ENCODE measurements around the gene ME2. TPM values are rescaled to one million over a fixed set of nuclear protein-coding genes. Genes with fewer than 3 reads are reported as not detected.

ME2 gene
- total and polyA plus RNA-seq, 2 donors (not counting 3 experiments of a cell fraction or from before 2014, with no cell fraction given) = 28.6 to 42.4 TPM

DNA sequence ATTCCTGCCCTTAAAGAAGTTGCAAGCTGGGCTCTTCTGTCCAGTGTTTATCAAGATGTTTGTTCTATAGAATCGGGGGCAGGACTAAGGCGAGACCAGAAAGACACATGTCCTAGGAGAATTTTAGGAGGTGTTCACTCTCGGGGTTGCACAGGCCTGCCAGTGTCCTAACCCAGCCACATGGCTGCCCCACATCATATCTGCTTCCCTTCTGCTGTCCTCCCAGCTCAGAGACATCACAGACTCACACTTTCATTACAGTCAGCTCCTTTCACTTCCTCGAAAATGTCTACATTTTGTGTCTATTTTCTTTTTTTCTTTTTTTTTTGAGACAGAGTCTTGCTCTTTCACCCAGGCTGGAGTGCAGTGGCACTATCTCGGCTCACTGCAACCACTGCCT lies 48.4 kb upstream of the ME2 start:
- Histone ChIP-seq H3K79me2 (ENCODE audit: control insufficient read depth, insufficient read depth, low read length) (no peaks in the 10 kb centered on the region), H3K27me3 (ENCODE audit: control insufficient read depth in 2 of 2, insufficient read depth in 2 of 2, low read length in 2 of 2) (peaks cover 0 to 3% of the 10 kb centered on the region in 2 experiments), H3K4me2 (ENCODE audit: insufficient read depth, low read length) (no peak overlapping the region), H4K20me1 (replicated peaks; ENCODE audit: control insufficient read depth, extremely low read depth, insufficient read depth, low read length) (no peaks in the 10 kb centered on the region), H3K36me3 (ENCODE audit: control insufficient read depth in 2 of 2, extremely low read depth in 1 of 2, insufficient read depth in 2 of 2, low read length in 2 of 2) (no peaks in the 10 kb centered on the region), H3K27ac (ENCODE audit: insufficient read depth, low read depth, low read length) (no peak overlapping the region), H3K9me3 (replicated peaks; ENCODE audit: control insufficient read depth, insufficient read depth, low read length) (no peaks in the 10 kb centered on the region), H3K4me1 (ENCODE audit: control insufficient read depth, extremely low read depth, insufficient read depth, low read length) (no peaks in the 10 kb centered on the region), H2AFZ (ENCODE audit: low read depth, low read length) (no peak overlapping the region), H3K9ac (replicated peaks; ENCODE audit: extremely low read depth, insufficient read depth, low read length) (no peak overlapping the region), H3K4me3 (replicated peaks in 1 of 3; ENCODE audit: insufficient read depth in 1 of 3, low read depth in 1 of 3, low read length in 3 of 3) (no peak overlapping the region), H3K9me1 (replicated peaks; ENCODE audit: control insufficient read depth, extremely low read depth, insufficient read depth, low read length) (no peaks in the 10 kb centered on the region)
- ChIA-PET CTCF (interaction anchor here (0.6 kb wide), 1 partner anchor 9 kb away, joined by 3 read pairs; no protein-coding TSS in a partner anchor), POLR2A (no interaction called here)
- FAIRE-seq = no peak
- DNase-seq (ENCODE audit: low read depth, low spot score) = no peak
- BruUV-seq (replicated peaks) = no TSS peak
- TF ChIP-seq POLR2AphosphoS5 (IDR thresholded peaks at IDR 0.05; ENCODE audit: insufficient read depth, low read depth, low read length) (no peak), EZH2 (IDR thresholded peaks at IDR 0.05; ENCODE audit: borderline replicate concordance, low read depth, low read length, severe bottlenecking) (no peak), JUN (IDR thresholded peaks at IDR 0.05; ENCODE audit: borderline replicate concordance, insufficient read depth, insufficient read length, low read depth) (no peak), GATA2 (IDR thresholded peaks at IDR 0.05; ENCODE audit: insufficient read depth, insufficient read length, low read depth, low read length) (no peak), FOS (IDR thresholded peaks at IDR 0.05; ENCODE audit: borderline replicate concordance, insufficient read depth, low read length) (no peak)
- TF ChIP-seq, protein P1, sequence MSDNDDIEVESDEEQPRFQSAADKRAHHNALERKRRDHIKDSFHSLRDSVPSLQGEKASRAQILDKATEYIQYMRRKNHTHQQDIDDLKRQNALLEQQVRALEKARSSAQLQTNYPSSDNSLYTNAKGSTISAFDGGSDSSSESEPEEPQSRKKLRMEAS (IDR thresholded peaks at IDR 0.05; ENCODE audit: insufficient read depth, insufficient read length) = no peak
- intact Hi-C loops (cut with micrococcal nuclease) (no loop called here), dilution Hi-C loops (cut with MboI; ENCODE audit: extremely low pct_ligation_motif_present, low sequenced_read_pairs) (no loop called here)

- no TSS peak for BruUV-seq (replicated peaks)
- Histone ChIP-seq H3K9me1 (replicated peaks; ENCODE audit: control insufficient read depth, extremely low read depth, insufficient read depth, low read length) (no peaks in the 10 kb centered on the region), H2AFZ (ENCODE audit: low read depth, low read length) (no peak overlapping the region), H3K36me3 (ENCODE audit: control insufficient read depth in 2 of 2, extremely low read depth in 1 of 2, insufficient read depth in 2 of 2, low read length in 2 of 2) (no peaks in the 10 kb centered on the region), H3K27me3 (ENCODE audit: control insufficient read depth in 2 of 2, insufficient read depth in 2 of 2, low read length in 2 of 2) (peaks cover 0 to 3% of the 10 kb centered on the region in 2 experiments), H3K27ac (ENCODE audit: insufficient read depth, low read depth, low read length) (no peak overlapping the region), H3K79me2 (ENCODE audit: control insufficient read depth, insufficient read depth, low read length) (no peaks in the 10 kb centered on the region), H3K4me2 (ENCODE audit: insufficient read depth, low read length) (no peak overlapping the region), H4K20me1 (replicated peaks; ENCODE audit: control insufficient read depth, extremely low read depth, insufficient read depth, low read length) (no peaks in the 10 kb centered on the region), H3K4me1 (ENCODE audit: control insufficient read depth, extremely low read depth, insufficient read depth, low read length) (peaks cover 7% of the 10 kb centered on the region), H3K4me3 (replicated peaks in 1 of 3; ENCODE audit: insufficient read depth in 1 of 3, low read depth in 1 of 3, low read length in 3 of 3) (no peak overlapping the region), H3K9me3 (replicated peaks; ENCODE audit: control insufficient read depth, insufficient read depth, low read length) (no peaks in the 10 kb centered on the region), H3K9ac (replicated peaks; ENCODE audit: extremely low read depth, insufficient read depth, low read length) (no peak overlapping the region)
- FAIRE-seq = no peak
- POLR2A ChIA-PET = no interaction called here
- CTCF ChIA-PET = interaction anchor here (2.0 kb wide), 1 partner anchor 12 kb away, joined by 8 read pairs; the partner anchor contains the start of gene MRO
- intact Hi-C loops (cut with micrococcal nuclease) (no loop called here), dilution Hi-C loops (cut with MboI; ENCODE audit: extremely low pct_ligation_motif_present, low sequenced_read_pairs) (no loop called here)
- TF ChIP-seq MYC (IDR thresholded peaks at IDR 0.05; ENCODE audit: low read depth, low read length) (no peak), GATA2 (IDR thresholded peaks at IDR 0.05; ENCODE audit: insufficient read depth, insufficient read length, low read depth, low read length) (no peak), JUN (IDR thresholded peaks at IDR 0.05; ENCODE audit: borderline replicate concordance, insufficient read depth, insufficient read length, low read depth) (no peak), POLR2A (IDR thresholded peaks at IDR 0.05; ENCODE audit: low read depth, low read length) (no peak), FOS (IDR thresholded peaks at IDR 0.05; ENCODE audit: borderline replicate concordance, insufficient read depth, low read length) (no peak), EZH2 (IDR thresholded peaks at IDR 0.05; ENCODE audit: borderline replicate concordance, low read depth, low read length, severe bottlenecking) (no peak), POLR2AphosphoS5 (IDR thresholded peaks at IDR 0.05; ENCODE audit: insufficient read depth, low read depth, low read length) (no peak)
- TF ChIP-seq, protein P1 (IDR thresholded peaks at IDR 0.05; ENCODE audit: insufficient read depth, insufficient read length) = no peak
- TF ChIP-seq, protein P2, sequence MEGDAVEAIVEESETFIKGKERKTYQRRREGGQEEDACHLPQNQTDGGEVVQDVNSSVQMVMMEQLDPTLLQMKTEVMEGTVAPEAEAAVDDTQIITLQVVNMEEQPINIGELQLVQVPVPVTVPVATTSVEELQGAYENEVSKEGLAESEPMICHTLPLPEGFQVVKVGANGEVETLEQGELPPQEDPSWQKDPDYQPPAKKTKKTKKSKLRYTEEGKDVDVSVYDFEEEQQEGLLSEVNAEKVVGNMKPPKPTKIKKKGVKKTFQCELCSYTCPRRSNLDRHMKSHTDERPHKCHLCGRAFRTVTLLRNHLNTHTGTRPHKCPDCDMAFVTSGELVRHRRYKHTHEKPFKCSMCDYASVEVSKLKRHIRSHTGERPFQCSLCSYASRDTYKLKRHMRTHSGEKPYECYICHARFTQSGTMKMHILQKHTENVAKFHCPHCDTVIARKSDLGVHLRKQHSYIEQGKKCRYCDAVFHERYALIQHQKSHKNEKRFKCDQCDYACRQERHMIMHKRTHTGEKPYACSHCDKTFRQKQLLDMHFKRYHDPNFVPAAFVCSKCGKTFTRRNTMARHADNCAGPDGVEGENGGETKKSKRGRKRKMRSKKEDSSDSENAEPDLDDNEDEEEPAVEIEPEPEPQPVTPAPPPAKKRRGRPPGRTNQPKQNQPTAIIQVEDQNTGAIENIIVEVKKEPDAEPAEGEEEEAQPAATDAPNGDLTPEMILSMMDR (IDR thresholded peaks at IDR 0.05; ENCODE audit: extremely low read depth in 1 of 2, insufficient read depth in 1 of 2, low read depth in 1 of 2, low read length in 2 of 2) = no peak
- no peak for DNase-seq (ENCODE audit: low read depth, low spot score)
Observed at GRCh38 chr18:50832754-50833153, 46.2 kb upstream of the ME2 start.

All from endothelial cell of umbilical vein (primary cell).